GM23248 (cell line): Measurements from ENCODE around the gene MED28.

Experiments used
- EZH2 ChIP-seq: fragments of 200-600 bp; sonication (generic); IDR thresholded peaks from 2 replicates; pipeline ENCODE4 v1.6.1; 2018; ENCODE audit warnings: antibody characterized with exemption, mild to moderate bottlenecking; ENCODE audit not compliant: insufficient read depth, poor library complexity, severe bottlenecking
- EZH2phosphoT487 ChIP-seq: fragments of 200-600 bp; sonication (generic); IDR thresholded peaks from 2 replicates; pipeline ENCODE4 v1.6.1; 2018; ENCODE audit warnings: antibody characterized with exemption, moderate library complexity, mild to moderate bottlenecking, low read depth; ENCODE audit not compliant: insufficient read depth

DNA sequence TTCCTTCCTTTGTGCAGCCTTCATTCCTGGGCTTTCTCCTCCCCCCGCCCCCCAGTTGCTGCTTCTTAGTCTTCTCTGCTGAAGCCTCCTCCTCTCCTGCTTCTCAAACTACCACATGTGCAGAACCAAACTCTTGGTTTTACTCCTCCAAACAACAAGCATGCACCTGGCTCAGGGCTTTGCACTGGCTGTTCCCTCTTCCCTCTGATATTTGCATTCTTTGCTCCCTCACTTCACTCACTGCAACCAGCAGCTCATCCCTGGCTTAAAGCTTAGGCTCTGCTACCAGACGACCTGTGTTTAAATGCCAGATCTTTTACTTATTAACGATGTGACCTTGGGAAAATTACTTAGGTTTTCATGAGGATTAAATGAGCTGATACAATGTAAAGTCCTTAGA, 51.4 kb downstream of the MED28 start:
- TF ChIP-seq EZH2phosphoT487 (no peak), EZH2 (no peak)
